Sigmoid colon (tissue), 7 donors: ENCODE data around the gene IL11. TPM values are rescaled to one million over a fixed set of nuclear protein-coding genes. Genes with fewer than 3 reads are reported as not detected.
"Not testable (repeated sequence)": the region's sequence is repeated elsewhere in the genome, so short reads cannot be mapped to it uniquely, and the experiment has no call there.

Source experiments
- DNase-seq: peaks from one replicate; pipeline ENCODE4 v3.0.0-alpha.2; 2019
- H3K27ac ChIP-seq, 4 donors: fragments of 200-600 bp; sonication (generic); one replicate each; pipeline ENCODE4 v1.5.1; 2016 to 2019; ENCODE audit warnings: mild to moderate bottlenecking in 1 of 4
- H3K27me3 ChIP-seq, 3 donors: fragments of 200-600 bp; sonication (generic); one replicate each; pipeline ENCODE4 v1.5.1; 2019; ENCODE audit warnings: mild to moderate bottlenecking in 1 of 3
- H3K36me3 ChIP-seq, 4 donors: fragments of 200-600 bp; sonication (generic); one replicate each; pipeline ENCODE4 v1.5.1; 2016 to 2019
- H3K4me1 ChIP-seq, 4 donors: fragments of 200-600 bp; sonication (generic); one replicate each; pipeline ENCODE4 v1.5.1; 2017 to 2019
- H3K4me3 ChIP-seq, 4 donors: fragments of 200-600 bp; sonication (generic); one replicate each; pipeline ENCODE4 v1.5.1; 2017 to 2019; ENCODE audit warnings: mild to moderate bottlenecking in 2 of 4, moderate library complexity in 1 of 4
- H3K9me3 ChIP-seq, 4 donors: fragments of 200-600 bp in 3 of 4; sonication (generic) in 3 of 4; one replicate each; pipeline versions ENCODE4 v1.5.1 to v1.6.1; 2013 to 2019
- EP300 ChIP-seq, 4 donors: sonication (generic); formaldehyde crosslinking; IDR thresholded peaks; one replicate each; pipeline ENCODE4 v1.6.1; 2017; ENCODE audit warnings: antibody characterized with exemption in 4 of 4
- POLR2A ChIP-seq, 2 donors: fragments of 450-650 bp; IDR thresholded peaks; one replicate each; pipeline ENCODE4 v1.6.1; 2016; ENCODE audit warnings: antibody characterized with exemption in 2 of 2, mild to moderate bottlenecking in 2 of 2, moderate library complexity in 2 of 2
- POLR2AphosphoS5 ChIP-seq, 4 donors: sonication (generic); formaldehyde crosslinking; IDR thresholded peaks; one replicate each; pipeline ENCODE4 v1.6.1; 2017; ENCODE audit warnings: antibody characterized with exemption in 4 of 4
- WGBS, 2 donors: extraction: QIAGEN DNeasy Blood & Tissue Kit; methylation state at CpG; one replicate each; pipeline ENCODE4 v1.1.7; 2013; 5-methylcytosine and 5-hydroxymethylcytosine counted together
- intact Hi-C: fragments of 100-400 bp; cut with DNase I; formaldehyde crosslinking; loops from one replicate; pipeline ENCODE4 v1.15.1; 2023
- polyA plus RNA-seq, 3 donors: library from polyadenylated mRNA; stranded (reverse); fragments of 200-250 nt; gene quantifications; one replicate each; pipeline ENCODE4 v1.2.3, GENCODE V29; 2013
- total RNA-seq, 4 donors: library from RNA; depleted of rRNA; stranded (reverse); fragments of >200 nt; gene quantifications; one replicate each; pipeline ENCODE4 v1.1.0, GENCODE V29; 2016
- TF ChIP-seq, protein P1 (sequence below), 4 experiments: fragments of 450-650 bp in 3 of 4; fragments of 200-600 bp in 1 of 4; IDR thresholded peaks; one replicate each; pipeline ENCODE4 v1.5.1; 2016 to 2019; ENCODE audit warnings: antibody characterized with exemption in 4 of 4, mild to moderate bottlenecking in 3 of 4, moderate library complexity in 2 of 4
- donor health status: healthy with polysubstance abuse.
- donor health status: Bipolar disorder and iron deficiency.
- donor health status: healthy.

IL11 gene
- total and polyA plus RNA-seq, 7 donors, result 0.74 to 4.4 (median 0.81) TPM; not detected in 4

- Histone ChIP-seq H3K4me1 (peaks cover 0 to 22% (median 20%) of the 10 kb centered on the region in 4 donors), H3K4me3 (no peak overlapping the region), H3K27me3 (no peaks in the 10 kb centered on the region), H3K9me3 (peaks cover 0 to 1% (median 0%) of the 10 kb centered on the region in 4 donors), H3K27ac (no peak overlapping the region), H3K36me3 (peaks cover 0 to 9% (median 2%) of the 10 kb centered on the region in 4 donors)
- no peak for DNase-seq
- TF ChIP-seq, protein P1, sequence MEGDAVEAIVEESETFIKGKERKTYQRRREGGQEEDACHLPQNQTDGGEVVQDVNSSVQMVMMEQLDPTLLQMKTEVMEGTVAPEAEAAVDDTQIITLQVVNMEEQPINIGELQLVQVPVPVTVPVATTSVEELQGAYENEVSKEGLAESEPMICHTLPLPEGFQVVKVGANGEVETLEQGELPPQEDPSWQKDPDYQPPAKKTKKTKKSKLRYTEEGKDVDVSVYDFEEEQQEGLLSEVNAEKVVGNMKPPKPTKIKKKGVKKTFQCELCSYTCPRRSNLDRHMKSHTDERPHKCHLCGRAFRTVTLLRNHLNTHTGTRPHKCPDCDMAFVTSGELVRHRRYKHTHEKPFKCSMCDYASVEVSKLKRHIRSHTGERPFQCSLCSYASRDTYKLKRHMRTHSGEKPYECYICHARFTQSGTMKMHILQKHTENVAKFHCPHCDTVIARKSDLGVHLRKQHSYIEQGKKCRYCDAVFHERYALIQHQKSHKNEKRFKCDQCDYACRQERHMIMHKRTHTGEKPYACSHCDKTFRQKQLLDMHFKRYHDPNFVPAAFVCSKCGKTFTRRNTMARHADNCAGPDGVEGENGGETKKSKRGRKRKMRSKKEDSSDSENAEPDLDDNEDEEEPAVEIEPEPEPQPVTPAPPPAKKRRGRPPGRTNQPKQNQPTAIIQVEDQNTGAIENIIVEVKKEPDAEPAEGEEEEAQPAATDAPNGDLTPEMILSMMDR (IDR thresholded peaks at IDR 0.05), result no peak
- no peak for TF ChIP-seq POLR2AphosphoS5 (IDR thresholded peaks at IDR 0.05)
- TF ChIP-seq EP300 (IDR thresholded peaks at IDR 0.05), result no peak
- intact Hi-C loops, result loop anchor here (10.0 kb wide), 1 partner anchor 265 kb away; the partner anchor contains the start of gene TNNT1
- WGBS, 2 donors, result 94 to 97% methylated on average over 2 of the region's 2 CpGs
These were observed 39.9 kb upstream of the IL11 start for GRCh38 chr19:55410168-55410567.

GRCh38 chr19:55409179-55409578 is 38.9 kb upstream of the IL11 start:
- WGBS, 2 donors, result 93 to 94% methylated on average over 8 of the region's 8 CpGs
- intact Hi-C loops, result loop anchor here (2.0 to 10.0 kb wide), 3 partner anchors 52 to 1542 kb away; partner anchors contain the start of genes ISOC2 and MYADM

GRCh38 chr19:55408533-55408872 is 38.2 kb upstream of the IL11 start:
- WGBS, 2 donors, result 66 to 71% methylated on average over 9 of the region's 9 CpGs
- Histone ChIP-seq H3K36me3 (peaks cover 5 to 24% (median 6%) of the 10 kb centered on the region in 4 donors), H3K4me3 (peak overlapping the region; percentile 82 to 99 (median 89)), H3K27me3 (no peaks in the 10 kb centered on the region), H3K9me3 (peaks cover 0 to 1% (median 0%) of the 10 kb centered on the region in 4 donors), H3K27ac (peak overlapping the region; percentile 96 to 100 (median 98)), H3K4me1 (peaks cover 0 to 22% (median 20%) of the 10 kb centered on the region in 4 donors)
- DNase-seq, result no peak
- intact Hi-C loops, result loop anchor here (2.0 to 10.0 kb wide), 3 partner anchors 52 to 1541 kb away; partner anchors contain the start of genes ISOC2 and MYADM
- TF ChIP-seq, protein P1 (IDR thresholded peaks at IDR 0.05), result no peak
- TF ChIP-seq EP300 (IDR thresholded peaks at IDR 0.05), result no peak
- TF ChIP-seq POLR2A (IDR thresholded peaks at IDR 0.05), result no peak
- no peak for TF ChIP-seq POLR2AphosphoS5 (IDR thresholded peaks at IDR 0.05)

More at GRCh38 chr19:55409179-55409578, 38.9 kb upstream of the IL11 start:
- H3K9me3 ChIP-seq, DNase-seq, H3K27me3 ChIP-seq, H3K27ac ChIP-seq, H3K4me3 ChIP-seq: not testable (repeated sequence)
- Histone ChIP-seq H3K36me3 (peaks cover 0 to 17% (median 4%) of the 10 kb centered on the region in 4 donors), H3K4me1 (peaks cover 0 to 22% (median 20%) of the 10 kb centered on the region in 4 donors)

DNA sequence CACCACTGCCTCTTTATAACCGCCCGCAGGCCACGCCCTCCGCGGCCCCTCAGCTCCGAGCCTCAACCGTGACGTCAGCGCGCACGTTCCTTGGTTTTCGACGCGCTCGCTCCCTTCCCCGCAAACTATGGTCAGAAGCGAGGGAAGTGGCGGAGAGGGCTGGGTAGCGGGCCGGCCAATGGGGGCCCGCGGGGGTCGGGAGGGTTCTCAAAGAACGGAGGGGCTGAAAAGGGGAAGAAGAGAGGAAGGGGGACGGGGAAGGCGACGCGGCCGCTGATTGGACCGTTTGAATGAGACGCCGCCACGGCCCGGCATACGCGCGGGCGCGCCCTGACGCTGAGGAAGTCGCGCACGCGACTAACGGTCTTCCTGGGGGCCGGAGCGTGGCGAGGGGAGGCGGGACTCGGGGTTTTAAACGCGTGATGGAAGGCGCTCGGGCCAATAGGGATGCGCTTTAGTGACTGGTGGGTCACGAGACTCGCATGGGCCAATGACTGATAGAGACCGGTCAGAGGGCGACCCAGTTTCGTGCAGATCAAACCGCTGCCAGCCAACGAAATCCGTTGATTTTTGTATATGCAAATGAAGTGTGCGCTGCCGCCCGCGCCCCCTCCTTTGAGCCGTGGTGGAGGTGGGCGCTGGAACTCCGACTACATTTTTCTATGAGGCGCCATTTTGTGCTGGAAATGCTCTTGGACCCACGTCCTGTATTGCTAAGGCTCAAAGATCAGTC is 37.7 kb upstream of the IL11 start:
- Histone ChIP-seq H3K4me1 (peaks cover 0 to 22% (median 20%) of the 10 kb centered on the region in 4 donors), H3K9me3 (peaks cover 0 to 1% (median 0%) of the 10 kb centered on the region in 4 donors), H3K27ac (peak overlapping the region; percentile 96 to 100 (median 98)), H3K27me3 (no peaks in the 10 kb centered on the region), H3K4me3 (peak overlapping the region; percentile 82 to 99 (median 89)), H3K36me3 (peaks cover 7 to 29% (median 10%) of the 10 kb centered on the region in 4 donors)
- TF ChIP-seq EP300 (IDR thresholded peaks at IDR 0.05) (peak in 1 of 4 donors; percentile 36), POLR2AphosphoS5 (IDR thresholded peaks at IDR 0.05) (no peak), POLR2A (IDR thresholded peaks at IDR 0.05) (peak; percentile 31 to 59)
- TF ChIP-seq, protein P1 (IDR thresholded peaks at IDR 0.05), result no peak
- peak; percentile 100 for DNase-seq
- intact Hi-C loops, result loop anchor here (1.0 to 10.0 kb wide), 4 partner anchors 23 to 1541 kb away; partner anchors contain the start of genes ISOC2, MYADM and RPL28
- WGBS, 2 donors, result 0% methylated on average over 72 of the region's 72 CpGs

GRCh38 chr19:55407550-55407799 is 37.2 kb upstream of the IL11 start, which contains the start of gene UBE2S:
TSS of gene UBE2S (minus strand) at chr19:55407788. CDS start at chr19:55407589, 199 bp downstream.
- Histone ChIP-seq H3K36me3 (peaks cover 10 to 34% (median 15%) of the 10 kb centered on the region in 4 donors), H3K27ac (peak within 1 kb of the TSS; percentile 96 to 100 (median 98)), H3K4me1 (peaks cover 0 to 22% (median 20%) of the 10 kb centered on the region in 4 donors), H3K4me3 (peak within 1 kb of the TSS; percentile 82 to 99 (median 89))
- peak; percentile 96 to 99 (median 99) for TF ChIP-seq POLR2AphosphoS5 (IDR thresholded peaks at IDR 0.05)
- WGBS, 2 donors, result 1% methylated on average over 36 of the region's 36 CpGs
- not testable (repeated sequence) for H3K9me3 ChIP-seq, H3K27me3 ChIP-seq, DNase-seq
- intact Hi-C loops, result loop anchor here (1.0 to 10.0 kb wide), 3 partner anchors 22 to 1540 kb away; partner anchors contain the start of genes MYADM and RPL28
